GM18907 (cell line): ENCODE measurements around the gene PECR.

Experiments
- ATAC-seq: cut with Tn5 transposase; IDR thresholded peaks from one replicate; pipeline ENCODE4 v1.9.1; 2021; ENCODE audit warnings: mild to moderate bottlenecking, moderate library complexity; ENCODE audit not compliant: unreplicated experiment

Gene PECR

GRCh38 chr2:216072473-216072872 lies 9.1 kb downstream of the PECR start:
- ATAC-seq: no peak

- no peak for ATAC-seq
These were observed 10.3 kb downstream of the PECR start for GRCh38 chr2:216071111-216071851.

GRCh38 chr2:216070195-216070594 lies 11.4 kb downstream of the PECR start:
- no peak for ATAC-seq

GRCh38 chr2:216069028-216069427 lies 12.6 kb downstream of the PECR start:
- no peak for ATAC-seq

- ATAC-seq: no peak
These were observed 15.4 kb downstream of the PECR start for GRCh38 chr2:216066230-216066629.

GRCh38 chr2:216064665-216065064 lies 16.9 kb downstream of the PECR start:
- ATAC-seq: no peak

- ATAC-seq: no peak
These were observed 17.5 kb downstream of the PECR start for GRCh38 chr2:216064014-216064630.

GRCh38 chr2:216059233-216059834 lies 22.3 kb downstream of the PECR start:
- ATAC-seq: no peak

- peak; percentile 91 for ATAC-seq
These were observed 23.9 kb downstream of the PECR start for GRCh38 chr2:216057688-216058193.

- ATAC-seq: peak; percentile 40
These were observed 24.9 kb downstream of the PECR start for GRCh38 chr2:216056739-216057138.

- ATAC-seq: no peak
These were observed 25.9 kb downstream of the PECR start for GRCh38 chr2:216055680-216056079.

GRCh38 chr2:216052420-216052819 lies 29.2 kb downstream of the PECR start:
- ATAC-seq: no peak

GRCh38 chr2:216051350-216051749 lies 30.3 kb downstream of the PECR start:
- no peak for ATAC-seq

GRCh38 chr2:216049452-216049851 lies 32.2 kb downstream of the PECR start:
- no peak for ATAC-seq

- no peak for ATAC-seq
These were observed 34.2 kb downstream of the PECR start for GRCh38 chr2:216047397-216047796.

GRCh38 chr2:216044883-216045486 lies 36.6 kb downstream of the PECR start:
- peak; percentile 84 for ATAC-seq

- ATAC-seq: no peak
These were observed 37.7 kb downstream of the PECR start for GRCh38 chr2:216043949-216044348.

- no peak for ATAC-seq
These were observed 40.2 kb downstream of the PECR start for GRCh38 chr2:216041438-216041837.

GRCh38 chr2:216039918-216040317 lies 41.7 kb downstream of the PECR start:
- no peak for ATAC-seq

- ATAC-seq: peak; percentile 39
These were observed 47.5 kb downstream of the PECR start for GRCh38 chr2:216034065-216034464.

- peak; percentile 45 for ATAC-seq
These were observed 48.2 kb downstream of the PECR start for GRCh38 chr2:216033403-216033802.
